Erythroblast (primary cell): ENCODE data around the gene LHB.
"Not testable (repeated sequence)": the region's sequence is repeated elsewhere in the genome, so short reads cannot be mapped to it uniquely, and the experiment has no call there.

Source experiments
- DNase-seq, 2 experiments: peaks; one replicate each; lab custom pipeline; 2025; lab: John Stamatoyannopoulos, UW
- GATA1 ChIP-seq: IDR thresholded peaks from 2 replicates; pipeline ENCODE4 v1.6.1; 2011; ENCODE audit warnings: low read depth, mild to moderate bottlenecking, control low read depth, low read length, moderate library complexity
- POLR2A ChIP-seq: IDR thresholded peaks from 2 replicates; pipeline ENCODE4 v1.6.1; 2011; ENCODE audit warnings: mild to moderate bottlenecking, low read length

LHB gene

GRCh38 chr19:49019242-49019932 is 2.5 kb upstream of the LHB start:
- peak in 1 of 2 experiments; percentile 71 for DNase-seq

GRCh38 chr19:49018388-49019241 is 1.7 kb upstream of the LHB start:
- not testable (repeated sequence) for DNase-seq

More at GRCh38 chr19:49019242-49019932, 2.5 kb upstream of the LHB start:
- TF ChIP-seq GATA1, result no peak
- TF ChIP-seq POLR2A, result no peak

GRCh38 chr19:49017666-49018351 is 918 bp upstream of the LHB start:
- DNase-seq, result peak in 1 of 2 experiments; percentile 67
- TF ChIP-seq GATA1 (no peak), POLR2A (peak; percentile 34)

- DNase-seq, result no peak
- no peak for TF ChIP-seq GATA1
- no peak for TF ChIP-seq POLR2A
Measured at GRCh38 chr19:49016067-49016839, 638 bp downstream of the LHB start.

GRCh38 chr19:49014870-49015255 is 2.0 kb downstream of the LHB start:
- TF ChIP-seq GATA1 (no peak), POLR2A (no peak)
- DNase-seq, result no peak

- no peak for DNase-seq
- TF ChIP-seq POLR2A, result no peak
- TF ChIP-seq GATA1, result no peak
Measured at GRCh38 chr19:49014123-49014869, 2.6 kb downstream of the LHB start.

- no peak for DNase-seq
- TF ChIP-seq POLR2A (no peak), GATA1 (no peak)
Measured at GRCh38 chr19:49011194-49011593, 5.7 kb downstream of the LHB start.

GRCh38 chr19:49010453-49010852 is 6.4 kb downstream of the LHB start:
- TF ChIP-seq POLR2A (no peak), GATA1 (no peak)
- DNase-seq, result no peak

- TF ChIP-seq GATA1, result no peak
- no peak for TF ChIP-seq POLR2A
- DNase-seq, result no peak
Measured at GRCh38 chr19:49009828-49010227, 7.1 kb downstream of the LHB start.

- TF ChIP-seq GATA1 (no peak), POLR2A (no peak)
Measured at GRCh38 chr19:49006905-49007304, 10.0 kb downstream of the LHB start.

GRCh38 chr19:49004964-49005614 is 11.8 kb downstream of the LHB start:
- TF ChIP-seq GATA1 (no peak), POLR2A (no peak)
- no peak for DNase-seq

More at GRCh38 chr19:49006905-49007304, 10.0 kb downstream of the LHB start:
- no peak for DNase-seq

GRCh38 chr19:49004133-49004532 is 12.8 kb downstream of the LHB start:
- DNase-seq, result no peak
- TF ChIP-seq GATA1 (no peak), POLR2A (no peak)
